GM23248 (cell line): ENCODE results near the gene BBS1. TPM values are rescaled to one million over a fixed set of nuclear protein-coding genes. Genes with fewer than 3 reads are reported as not detected.

Experiments used
- DNase-seq: peaks from one replicate; pipeline ENCODE4 v3.0.0-alpha.2; 2015
- H2AFZ ChIP-seq: fragments of 200-600 bp; sonication (generic); 2 replicates; pipeline ENCODE4 v1.6.1; 2016; ENCODE audit warnings: antibody characterized with exemption
- H3F3A ChIP-seq: fragments of 200-600 bp; sonication (generic); 2 replicates; pipeline ENCODE4 v1.6.1; 2016; ENCODE audit warnings: mild to moderate bottlenecking, antibody characterized with exemption, mixed run types; ENCODE audit not compliant: insufficient read depth
- H3K27ac ChIP-seq: fragments of 200-600 bp; sonication (generic); 2 replicates; pipeline ENCODE4 v1.5.1; 2016; ENCODE audit warnings: mild to moderate bottlenecking
- H3K27me3 ChIP-seq: fragments of 200-600 bp; sonication (generic); replicated peaks from 2 replicates; pipeline ENCODE4 v1.6.1; 2016; ENCODE audit warnings: mild to moderate bottlenecking; ENCODE audit not compliant: insufficient read depth
- H3K36me3 ChIP-seq: fragments of 200-600 bp; sonication (generic); 2 replicates; pipeline ENCODE4 v1.6.1; 2016; ENCODE audit warnings: low read depth, mild to moderate bottlenecking
- H3K4me1 ChIP-seq: fragments of 200-600 bp; sonication (generic); 2 replicates; pipeline ENCODE4 v1.6.1; 2016; ENCODE audit warnings: mild to moderate bottlenecking; ENCODE audit not compliant: insufficient read depth
- H3K4me2 ChIP-seq: fragments of 200-600 bp; sonication (generic); one replicate; pipeline ENCODE4 v1.6.1; 2016; ENCODE audit warnings: mild to moderate bottlenecking; ENCODE audit not compliant: unreplicated experiment
- H3K4me3 ChIP-seq: fragments of 200-600 bp; sonication (generic); 2 replicates; pipeline ENCODE4 v1.5.1; 2016; ENCODE audit warnings: mild to moderate bottlenecking
- H3K79me2 ChIP-seq: fragments of 200-600 bp; sonication (generic); 2 replicates; pipeline ENCODE4 v1.6.1; 2016; ENCODE audit warnings: mild to moderate bottlenecking; ENCODE audit not compliant: insufficient read depth
- H3K9ac ChIP-seq: fragments of 200-600 bp; sonication (generic); 2 replicates; pipeline ENCODE4 v1.6.1; 2016; ENCODE audit warnings: mild to moderate bottlenecking
- H3K9me2 ChIP-seq: fragments of 200-600 bp; sonication (generic); 2 replicates; pipeline ENCODE4 v1.6.1; 2016; ENCODE audit warnings: mixed run types, mild to moderate bottlenecking, moderate library complexity; ENCODE audit not compliant: insufficient read depth
- H3K9me3 ChIP-seq: fragments of 200-600 bp; sonication (generic); one replicate; pipeline ENCODE4 v1.6.1; 2017; ENCODE audit warnings: low read depth
- H4K20me1 ChIP-seq: fragments of 200-600 bp; sonication (generic); 2 replicates; pipeline ENCODE4 v1.6.0; 2016; ENCODE audit not compliant: insufficient read depth
- EZH2 ChIP-seq: fragments of 200-600 bp; sonication (generic); IDR thresholded peaks from 2 replicates; pipeline ENCODE4 v1.6.1; 2018; ENCODE audit warnings: antibody characterized with exemption, mild to moderate bottlenecking; ENCODE audit not compliant: insufficient read depth, poor library complexity, severe bottlenecking
- EZH2phosphoT487 ChIP-seq: fragments of 200-600 bp; sonication (generic); IDR thresholded peaks from 2 replicates; pipeline ENCODE4 v1.6.1; 2018; ENCODE audit warnings: antibody characterized with exemption, moderate library complexity, mild to moderate bottlenecking, low read depth; ENCODE audit not compliant: insufficient read depth
- WGBS, 2 experiments: methylation state at CpG; one replicate each; pipeline ENCODE4 v1.1.6; 2015 to 2017; ENCODE audit warnings: low lambda C conversion rate in 2 of 2, low coverage in 1 of 2; ENCODE audit errors: missing lambda C conversion rate in 2 of 2; 5-methylcytosine and 5-hydroxymethylcytosine counted together
- in situ Hi-C: fragments of 300-500 bp; cut with MboI; formaldehyde crosslinking; loops from 2 replicates; pipeline ENCODE4 v1.15.0; 2020
- polyA plus RNA-seq: library from polyadenylated mRNA; unstranded; fragments of >200 nt; fragmentation: Nextera tagmentation; extraction: Ambion mirVana; gene quantifications from 2 replicates; pipeline ENCODE4 v1.2.1, GENCODE V29; 2016
- total RNA-seq: library from RNA; depleted of rRNA; stranded (reverse); fragments of >200 nt; shearing (Covaris generic); gene quantifications from 2 replicates; pipeline ENCODE4 v1.2.3, GENCODE V29; 2014

The BBS1 gene
- total and polyA plus RNA-seq, 2 experiments from 2014 or later = 20.2 to 39.1 TPM

DNA sequence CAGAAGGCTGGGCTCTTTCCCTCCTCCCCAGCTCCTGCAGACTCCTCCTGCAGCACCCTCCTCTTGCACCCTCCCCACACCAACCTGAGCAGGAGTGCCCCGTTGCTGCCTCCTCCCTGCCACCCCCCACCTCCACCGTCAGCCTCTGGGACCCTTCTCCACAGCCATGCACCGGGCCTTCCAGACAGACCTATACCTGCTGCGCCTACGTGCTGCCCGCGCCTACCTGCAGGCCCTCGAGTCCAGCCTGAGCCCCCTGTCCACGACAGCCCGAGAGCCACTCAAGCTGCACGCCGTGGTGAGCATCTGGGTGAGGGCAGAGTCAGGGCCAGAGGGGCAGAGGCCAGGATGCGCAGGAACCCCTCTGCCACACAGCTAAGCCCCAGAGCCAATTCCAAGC lies 19.2 kb downstream of the BBS1 start:
- H3K27ac ChIP-seq = no peak overlapping the region
- no peaks in the 10 kb centered on the region for H3K9me3 ChIP-seq
- 84 to 86% methylated on average over 13 of the region's 13 CpGs for WGBS, 2 experiments
- no peak overlapping the region for H2AFZ ChIP-seq
- H3K4me2 ChIP-seq = no peak overlapping the region
- H3F3A ChIP-seq = no peaks in the 10 kb centered on the region
- H4K20me1 ChIP-seq = no peaks in the 10 kb centered on the region
- no peak overlapping the region for H3K9ac ChIP-seq
- no peaks in the 10 kb centered on the region for H3K4me1 ChIP-seq
- no peaks in the 10 kb centered on the region for H3K9me2 ChIP-seq
- H3K79me2 ChIP-seq = no peaks in the 10 kb centered on the region
- H3K4me3 ChIP-seq = no peak overlapping the region
- DNase-seq = no peak
- TF ChIP-seq EZH2 = no peak
- TF ChIP-seq EZH2phosphoT487 = no peak
- no peaks in the 10 kb centered on the region for H3K36me3 ChIP-seq
- H3K27me3 ChIP-seq = no peaks in the 10 kb centered on the region
- in situ Hi-C loops = no loop called here

- Histone ChIP-seq H3F3A (no peaks in the 10 kb centered on the region), H3K79me2 (no peaks in the 10 kb centered on the region), H4K20me1 (no peaks in the 10 kb centered on the region), H3K9ac (no peak overlapping the region), H2AFZ (no peak overlapping the region), H3K4me3 (no peak overlapping the region), H3K9me2 (no peaks in the 10 kb centered on the region), H3K4me2 (no peak overlapping the region), H3K27ac (no peak overlapping the region), H3K9me3 (no peaks in the 10 kb centered on the region), H3K36me3 (no peaks in the 10 kb centered on the region), H3K27me3 (no peaks in the 10 kb centered on the region), H3K4me1 (no peaks in the 10 kb centered on the region)
- DNase-seq = no peak
- WGBS, 2 experiments = 84 to 85% methylated on average over 10 of the region's 10 CpGs
- in situ Hi-C loops = no loop called here
- no peak for TF ChIP-seq EZH2phosphoT487
- no peak for TF ChIP-seq EZH2
Observed at GRCh38 chr11:66530927-66531709, 20.7 kb downstream of the BBS1 start.

GRCh38 chr11:66531841-66532240 lies 21.4 kb downstream of the BBS1 start:
- Histone ChIP-seq H3K9me3 (no peaks in the 10 kb centered on the region), H3K79me2 (no peaks in the 10 kb centered on the region), H3K36me3 (no peaks in the 10 kb centered on the region), H3F3A (no peaks in the 10 kb centered on the region), H3K9me2 (no peaks in the 10 kb centered on the region), H3K4me1 (no peaks in the 10 kb centered on the region), H3K27ac (no peak overlapping the region), H2AFZ (no peak overlapping the region), H3K27me3 (no peaks in the 10 kb centered on the region), H4K20me1 (no peaks in the 10 kb centered on the region), H3K9ac (no peak overlapping the region), H3K4me3 (no peak overlapping the region), H3K4me2 (no peak overlapping the region)
- DNase-seq = no peak
- in situ Hi-C loops = no loop called here
- 95% methylated on average over 11 of the region's 11 CpGs for WGBS, 2 experiments
- TF ChIP-seq EZH2phosphoT487 = no peak
- no peak for TF ChIP-seq EZH2

DNA sequence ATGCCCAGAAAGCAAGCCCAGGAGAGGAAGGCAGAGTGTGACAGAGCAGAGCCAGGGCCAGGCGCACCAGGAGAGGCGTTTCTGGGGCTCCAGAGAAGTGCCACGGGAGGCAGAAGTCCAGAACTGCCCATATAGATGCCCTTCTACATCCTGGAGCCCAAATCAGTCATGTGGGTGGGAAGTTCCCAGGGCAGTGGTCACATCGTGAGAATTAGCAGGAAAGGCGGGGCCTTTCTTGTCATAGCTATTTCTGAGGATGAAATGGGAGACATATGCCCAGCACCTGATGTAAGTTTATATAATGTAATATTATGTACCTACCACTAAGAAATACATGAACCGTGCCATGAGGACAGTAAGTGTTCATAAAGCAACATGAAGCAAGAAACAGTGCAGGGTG lies 22.3 kb downstream of the BBS1 start:
- H3K4me2 ChIP-seq = no peak overlapping the region
- no peak overlapping the region for H3K4me3 ChIP-seq
- H3K27ac ChIP-seq = no peak overlapping the region
- H3K9me2 ChIP-seq = no peaks in the 10 kb centered on the region
- no peak overlapping the region for H3K9ac ChIP-seq
- no peaks in the 10 kb centered on the region for H3K27me3 ChIP-seq
- no peaks in the 10 kb centered on the region for H3K9me3 ChIP-seq
- WGBS, 2 experiments = 83 to 88% methylated on average over 6 of the region's 6 CpGs
- H3K79me2 ChIP-seq = no peaks in the 10 kb centered on the region
- TF ChIP-seq EZH2phosphoT487 (no peak), EZH2 (no peak)
- no peak overlapping the region for H2AFZ ChIP-seq
- in situ Hi-C loops = no loop called here
- no peaks in the 10 kb centered on the region for H3K36me3 ChIP-seq
- H4K20me1 ChIP-seq = no peaks in the 10 kb centered on the region
- H3F3A ChIP-seq = no peaks in the 10 kb centered on the region
- no peaks in the 10 kb centered on the region for H3K4me1 ChIP-seq
- DNase-seq = no peak
